BJ (cell line): ENCODE measurements around the gene KRT33A. TPM values are rescaled to one million over a fixed set of nuclear protein-coding genes. Genes with fewer than 3 reads are reported as not detected.
"Not testable (repeated sequence)": the region's sequence is repeated elsewhere in the genome, so short reads cannot be mapped to it uniquely, and the experiment has no call there.

Experiments
- CTCF ChIA-PET: fragments of 350-600 bp; formaldehyde crosslinking; extraction: SDS; loops from one replicate; lab custom pipeline; 2021; ENCODE audit warnings: antibody characterized with exemption, inconsistent platforms; lab: Yijun Ruan, JAX
- POLR2A ChIA-PET: fragments of 300-600 bp; sonication (Branson Sonifier 250); formaldehyde crosslinking; extraction: SDS; loops from one replicate; lab custom pipeline; 2021; ENCODE audit warnings: antibody characterized with exemption; lab: Charles Lee
- DNase-seq: peaks from one replicate; pipeline ENCODE4 v3.0.0-alpha.2; 2011; ENCODE audit warnings: low read depth
- H3K27me3 ChIP-seq: 2 replicates; pipeline ENCODE4 v1.6.0; 2011; ENCODE audit warnings: low read length; ENCODE audit not compliant: control insufficient read depth, insufficient read depth
- H3K36me3 ChIP-seq: 2 replicates; pipeline ENCODE4 v1.5.1; 2011; ENCODE audit warnings: low read length; ENCODE audit not compliant: control insufficient read depth, insufficient read depth
- H3K4me3 ChIP-seq: 2 replicates; pipeline ENCODE4 v1.5.1; 2011; ENCODE audit warnings: low read depth, mild to moderate bottlenecking, control low read depth, low read length
- CTCF ChIP-seq: IDR thresholded peaks from 2 replicates; pipeline ENCODE4 v1.5.1; 2011; ENCODE audit warnings: low read depth, mild to moderate bottlenecking, control low read depth, inconsistent platforms, low read length, moderate library complexity; ENCODE audit not compliant: insufficient read depth
- polyA plus RNA-seq: library from polyadenylated mRNA; depleted of rRNA; stranded (reverse); fragments of >200 nt; gene quantifications from 2 replicates; pipeline ENCODE4 v1.2.3, GENCODE V29; 2011

KRT33A gene
- polyA plus RNA-seq, 1 experiment: not detected

GRCh38 chr17:41347869-41348760 lies 2.5 kb downstream of the KRT33A start:
- POLR2A ChIA-PET: no interaction called here
- no peak for TF ChIP-seq CTCF
- CTCF ChIA-PET: interaction anchor here (0.7 to 2.5 kb wide), 4 partner anchors 9 to 46 kb away, joined by 3 to 10 read pairs (median 5); no protein-coding TSS in a partner anchor

GRCh38 chr17:41346421-41346820 lies 4.2 kb downstream of the KRT33A start:
- DNase-seq, H3K36me3 ChIP-seq, POLR2A ChIA-PET, H3K27me3 ChIP-seq, H3K4me3 ChIP-seq: not testable (repeated sequence)
- CTCF ChIA-PET: interaction anchor here (0.7 kb wide), 2 partner anchors 10 to 24 kb away, joined by 3 read pairs; no protein-coding TSS in a partner anchor

More at GRCh38 chr17:41347869-41348760, 2.5 kb downstream of the KRT33A start:
- H3K27me3 ChIP-seq: no peaks in the 10 kb centered on the region
- no peak for DNase-seq
- no peak overlapping the region for H3K4me3 ChIP-seq
- H3K36me3 ChIP-seq: no peaks in the 10 kb centered on the region

GRCh38 chr17:41345992-41346391 lies 4.6 kb downstream of the KRT33A start:
- Histone ChIP-seq H3K27me3 (no peaks in the 10 kb centered on the region), H3K36me3 (no peaks in the 10 kb centered on the region), H3K4me3 (no peak overlapping the region)
- DNase-seq: no peak
- TF ChIP-seq CTCF: no peak
- POLR2A ChIA-PET: no interaction called here
- CTCF ChIA-PET: interaction anchor here (0.7 kb wide), 2 partner anchors 11 to 24 kb away, joined by 3 read pairs; no protein-coding TSS in a partner anchor

- no peak for DNase-seq
- CTCF ChIA-PET: interaction anchor here (0.6 kb wide), 1 partner anchor 146 kb away, joined by 3 read pairs; no protein-coding TSS in a partner anchor
- Histone ChIP-seq H3K27me3 (no peaks in the 10 kb centered on the region), H3K4me3 (no peak overlapping the region), H3K36me3 (no peaks in the 10 kb centered on the region)
- POLR2A ChIA-PET: no interaction called here
- TF ChIP-seq CTCF: no peak
Measured at GRCh38 chr17:41343029-41343428, 7.6 kb downstream of the KRT33A start.

- ChIA-PET CTCF (interaction anchor here (1.6 to 1.8 kb wide), 2 partner anchors 19 kb away, joined by 4 to 8 read pairs; no protein-coding TSS in a partner anchor), POLR2A (no interaction called here)
- Histone ChIP-seq H3K27me3 (no peaks in the 10 kb centered on the region), H3K36me3 (no peaks in the 10 kb centered on the region), H3K4me3 (no peak overlapping the region)
- TF ChIP-seq CTCF: no peak
- DNase-seq: no peak
Measured at GRCh38 chr17:41340934-41341861, 9.4 kb downstream of the KRT33A start.
